Measurements from ENCODE around the gene MMRN2. TPM values are rescaled to one million over a fixed set of nuclear protein-coding genes. Genes with fewer than 3 reads are reported as not detected.
"Not testable (repeated sequence)": the region's sequence is repeated elsewhere in the genome, so short reads cannot be mapped to it uniquely, and the experiment has no call there.

Gene MMRN2
- total RNA-seq, 1 donor from 2014 or later = not detected

- intact Hi-C loops (cut with micrococcal nuclease) = no loop called here
Observed at GRCh38 chr10:86942441-86943315, 14.7 kb downstream of the MMRN2 start.

DNA sequence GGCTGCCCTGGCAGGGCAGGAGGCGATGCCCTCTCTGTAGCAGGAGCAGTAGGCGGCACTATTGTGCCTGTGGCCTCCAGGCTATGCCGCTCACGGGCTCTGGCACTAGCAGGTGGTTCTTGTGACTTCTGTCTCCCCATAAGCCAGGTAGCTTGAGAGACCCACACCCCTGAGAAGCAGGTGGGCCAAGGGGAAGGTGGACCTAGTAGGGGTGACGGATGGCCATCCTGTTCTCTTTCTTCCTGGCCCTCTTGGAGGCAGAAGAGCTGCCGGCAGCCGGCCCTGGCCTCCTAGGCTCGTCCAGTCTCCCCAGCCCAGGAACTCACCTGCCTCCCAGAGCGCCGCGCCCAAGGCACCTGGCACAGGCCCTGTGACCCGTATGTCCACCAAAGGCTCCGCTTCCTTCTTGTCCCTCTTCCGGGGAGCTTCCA lies 15.4 kb downstream of the MMRN2 start:
- intact Hi-C loops (cut with micrococcal nuclease) = no loop called here

DNA sequence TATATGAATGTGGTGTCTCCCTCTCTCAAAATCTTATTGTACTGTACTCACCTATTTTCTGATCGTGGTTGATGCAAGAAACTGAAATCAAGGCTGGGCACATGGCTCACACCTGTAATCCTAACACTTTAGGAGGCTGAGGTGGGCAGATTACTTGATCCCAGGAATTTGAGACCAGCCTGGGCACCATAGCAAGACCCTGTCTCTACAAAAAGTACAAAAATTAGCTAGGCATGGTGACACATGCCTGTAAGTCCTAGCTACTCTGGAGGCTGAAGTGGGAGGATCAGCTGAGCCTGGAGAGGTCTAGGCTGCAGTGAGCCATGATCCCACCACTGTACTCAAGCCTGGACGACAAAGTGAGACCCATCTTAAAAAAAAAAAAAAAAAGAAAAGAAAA lies 16.0 kb downstream of the MMRN2 start:
- intact Hi-C loops (cut with micrococcal nuclease) = no loop called here

DNA sequence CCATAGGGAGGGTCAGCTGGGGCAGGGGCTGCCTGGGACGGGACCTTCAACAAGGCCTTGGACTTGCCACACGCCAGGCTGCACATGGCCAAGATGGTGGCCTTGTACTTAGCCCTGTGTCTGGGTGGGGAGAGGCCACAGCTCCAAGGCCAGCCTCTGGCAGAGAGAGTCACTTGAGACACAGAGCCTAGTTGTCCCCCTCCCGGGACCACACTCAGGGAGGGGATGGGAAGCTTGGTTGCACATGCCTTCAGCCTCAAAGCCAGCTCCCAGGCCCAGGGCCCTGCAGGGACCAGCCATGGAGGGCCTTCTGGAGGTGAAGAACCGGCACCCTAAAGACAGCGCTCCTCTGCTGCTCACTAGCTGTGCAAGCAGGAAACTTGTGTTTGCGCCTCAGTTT lies 16.7 kb downstream of the MMRN2 start:
- intact Hi-C loops (cut with micrococcal nuclease) = no loop called here

GRCh38 chr10:86940076-86940475 lies 17.3 kb downstream of the MMRN2 start:
- intact Hi-C loops (cut with micrococcal nuclease) = not testable (repeated sequence)

GRCh38 chr10:86938260-86938659 lies 19.2 kb downstream of the MMRN2 start:
- intact Hi-C loops (cut with micrococcal nuclease) = loop anchor here (2.0 to 5.0 kb wide), 5 partner anchors 179 to 569 kb away; no protein-coding TSS in a partner anchor

- intact Hi-C loops (cut with micrococcal nuclease) = loop anchor here (2.0 to 5.0 kb wide), 5 partner anchors 179 to 570 kb away; no protein-coding TSS in a partner anchor
Observed at GRCh38 chr10:86937502-86938154, 19.8 kb downstream of the MMRN2 start.

- intact Hi-C loops (cut with micrococcal nuclease) = loop anchor here (5.0 kb wide), 1 partner anchor 570 kb away; no protein-coding TSS in a partner anchor
Observed at GRCh38 chr10:86936661-86937501, 20.5 kb downstream of the MMRN2 start.

DNA sequence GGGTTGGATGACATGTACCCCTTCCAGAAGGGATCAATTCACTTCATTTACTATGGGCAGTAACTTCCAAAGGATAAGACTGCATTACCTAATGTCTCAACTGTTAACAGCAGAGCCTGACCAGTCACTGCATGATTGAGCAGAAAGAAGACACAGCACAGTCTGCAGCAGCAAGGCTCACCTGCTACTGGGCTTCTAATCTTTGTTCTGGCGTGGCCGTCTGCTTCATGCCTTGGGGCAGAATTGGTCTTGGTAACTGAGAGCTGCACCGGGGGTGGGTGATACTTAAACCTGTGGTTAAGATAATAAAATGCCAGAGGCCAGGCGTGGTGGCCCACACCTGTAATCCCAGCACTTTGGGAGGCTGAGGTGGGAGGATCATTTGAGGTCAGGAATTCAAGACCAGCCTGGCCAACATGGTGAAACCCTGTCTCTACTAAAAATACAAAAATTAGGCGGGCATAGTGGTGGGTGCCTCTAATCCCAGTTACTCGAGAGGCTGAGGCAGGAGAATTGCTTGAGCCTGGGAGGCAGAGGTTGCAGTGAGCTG lies 23.2 kb downstream of the MMRN2 start:
- intact Hi-C loops (cut with micrococcal nuclease) = not testable (repeated sequence)

DNA sequence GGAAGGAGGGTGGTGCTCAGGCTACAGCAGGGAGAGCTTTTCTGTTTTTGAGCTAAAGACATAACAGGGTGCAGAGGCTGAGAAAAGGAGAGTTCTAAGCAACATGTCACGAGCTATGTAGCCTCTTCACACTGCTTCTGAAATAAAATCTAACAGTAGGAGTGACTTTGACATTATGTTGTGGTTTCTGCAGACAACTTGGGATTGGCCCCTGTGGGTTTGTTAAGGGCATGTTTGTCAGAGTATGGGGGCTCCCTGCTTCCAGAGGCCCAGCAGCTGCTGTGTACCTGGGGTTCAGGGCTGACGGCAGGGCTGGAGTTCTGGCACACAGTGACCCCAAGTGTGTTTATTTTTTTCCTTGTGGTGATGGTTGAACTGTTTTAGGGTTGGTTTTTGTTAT lies 24.7 kb downstream of the MMRN2 start:
- intact Hi-C loops (cut with micrococcal nuclease) = no loop called here

DNA sequence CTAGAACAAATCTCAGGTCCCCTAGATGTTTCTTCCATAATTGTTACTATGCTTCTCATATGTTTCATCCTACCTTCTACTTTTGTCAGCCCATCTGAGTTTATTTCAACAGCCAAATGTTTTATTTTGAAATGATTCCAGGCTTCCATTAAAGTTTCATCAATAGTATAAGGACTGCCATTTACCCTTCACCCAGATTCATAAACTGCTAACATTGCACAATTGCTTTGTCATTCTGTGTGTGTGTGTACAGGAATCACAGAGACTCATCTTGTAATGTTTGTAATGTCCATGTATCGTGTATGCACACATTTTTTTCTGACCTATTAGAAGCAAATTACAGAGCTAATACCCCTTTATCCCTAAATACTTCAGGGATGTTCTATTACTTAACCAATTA lies 25.5 kb downstream of the MMRN2 start:
- intact Hi-C loops (cut with micrococcal nuclease) = no loop called here

- intact Hi-C loops (cut with micrococcal nuclease) = no loop called here
Observed at GRCh38 chr10:86929468-86930380, 27.7 kb downstream of the MMRN2 start.

GRCh38 chr10:86922553-86922961 lies 34.9 kb downstream of the MMRN2 start:
- intact Hi-C loops (cut with micrococcal nuclease) = no loop called here

GRCh38 chr10:86918022-86918471 lies 39.4 kb downstream of the MMRN2 start:
- intact Hi-C loops (cut with micrococcal nuclease) = no loop called here

- intact Hi-C loops (cut with micrococcal nuclease) = no loop called here
Observed at GRCh38 chr10:86914734-86915133, 42.7 kb downstream of the MMRN2 start.

DNA sequence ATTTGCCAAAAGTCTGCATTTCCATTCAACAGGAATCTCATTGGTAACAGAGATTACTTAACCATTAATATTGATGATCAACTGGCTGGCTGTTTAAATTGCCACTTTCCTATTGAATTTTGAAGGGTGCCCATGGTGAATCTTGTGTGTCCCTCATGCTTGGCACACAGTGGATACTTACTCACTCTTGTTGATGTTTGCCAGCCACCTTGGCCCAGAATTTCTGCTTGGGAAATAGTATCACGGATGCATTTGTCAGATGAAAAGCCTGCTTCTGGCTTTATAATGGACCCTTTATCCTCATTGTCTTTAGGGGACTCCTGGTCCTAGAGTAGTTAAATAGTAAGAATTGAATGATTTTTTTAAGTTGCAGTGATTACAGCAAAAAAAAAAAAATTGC lies 52.0 kb downstream of the MMRN2 start:
- intact Hi-C loops (cut with micrococcal nuclease) = no loop called here

DNA sequence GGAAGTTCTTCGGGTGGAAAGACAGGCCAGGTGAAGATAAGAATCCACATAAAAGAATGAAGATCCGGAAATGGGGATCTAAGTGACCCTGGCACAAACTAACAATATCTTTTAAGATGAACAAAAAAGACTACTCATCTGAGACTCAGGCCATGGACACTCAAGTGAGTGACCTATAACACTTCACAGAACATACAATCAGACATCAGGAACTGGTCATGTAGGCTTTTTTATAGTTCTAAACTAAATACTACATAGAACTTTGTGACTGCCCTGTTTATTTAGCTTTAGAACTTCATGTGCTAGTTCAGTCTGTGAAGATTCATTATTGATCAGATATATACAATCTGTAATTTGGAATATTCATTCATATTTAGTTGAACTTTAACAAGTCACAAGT lies 52.8 kb downstream of the MMRN2 start:
- intact Hi-C loops (cut with micrococcal nuclease) = loop anchor here (1.0 kb wide), 1 partner anchor 216 kb away; no protein-coding TSS in a partner anchor

DNA sequence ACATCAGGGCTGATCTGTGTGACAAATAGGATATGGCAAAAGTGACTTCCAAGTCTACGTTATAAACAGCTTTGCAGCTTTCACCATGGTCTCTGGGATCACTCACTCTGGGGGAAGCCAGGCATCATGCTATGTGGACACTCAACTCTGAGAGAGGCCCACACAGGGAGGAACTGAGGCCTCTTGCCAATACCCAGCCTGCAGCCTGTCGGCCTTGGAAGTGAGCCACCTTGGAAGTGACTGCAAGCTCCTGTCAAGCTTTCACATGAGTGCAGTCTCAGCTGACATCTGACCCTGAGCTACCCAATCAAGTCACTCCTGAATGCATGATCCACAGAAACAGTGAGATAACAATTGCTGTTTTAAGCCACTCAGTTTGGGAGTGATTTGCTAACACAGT lies 56.5 kb downstream of the MMRN2 start:
- intact Hi-C loops (cut with micrococcal nuclease) = no loop called here

- intact Hi-C loops (cut with micrococcal nuclease) = loop anchor here (1.0 kb wide), 3 partner anchors 188 to 211 kb away; no protein-coding TSS in a partner anchor
Observed at GRCh38 chr10:86899670-86900276, 57.6 kb downstream of the MMRN2 start.
